PC-9 (cell line): Measurements from ENCODE around the gene MOV10.

Experiments
- EZH2 ChIP-seq: fragments of 200-600 bp; sonication (generic); IDR thresholded peaks from 2 replicates; pipeline ENCODE4 v1.8.0; 2017; ENCODE audit warnings: antibody characterized with exemption, low read depth
- TF ChIP-seq, protein P1 (sequence below): fragments of 200-600 bp; sonication (generic); conservative IDR thresholded peaks from 2 replicates; pipeline ENCODE4 v1.6.1; 2017; ENCODE audit warnings: mixed run types, antibody characterized with exemption, mild to moderate bottlenecking, moderate library complexity

DNA sequence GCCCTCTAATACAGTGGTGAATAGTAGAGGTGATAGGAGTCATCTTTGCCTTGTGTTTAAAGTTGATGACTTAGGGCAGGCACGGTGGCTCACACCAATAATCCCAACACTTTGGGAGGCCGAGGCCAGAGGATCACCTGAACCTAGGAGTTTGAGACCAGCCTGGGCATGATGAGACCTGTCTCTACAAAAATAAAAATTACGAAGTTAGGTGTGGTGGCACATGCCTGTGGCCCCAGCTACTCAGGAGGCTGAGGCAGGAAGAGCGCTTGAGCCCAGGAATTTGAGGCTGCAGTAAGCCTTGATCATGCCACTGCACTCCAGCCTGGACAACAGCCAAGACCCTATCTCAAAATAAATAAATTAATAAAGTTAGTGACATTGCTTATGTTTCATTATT, 28.2 kb upstream of the MOV10 start:
- TF ChIP-seq, protein P1, sequence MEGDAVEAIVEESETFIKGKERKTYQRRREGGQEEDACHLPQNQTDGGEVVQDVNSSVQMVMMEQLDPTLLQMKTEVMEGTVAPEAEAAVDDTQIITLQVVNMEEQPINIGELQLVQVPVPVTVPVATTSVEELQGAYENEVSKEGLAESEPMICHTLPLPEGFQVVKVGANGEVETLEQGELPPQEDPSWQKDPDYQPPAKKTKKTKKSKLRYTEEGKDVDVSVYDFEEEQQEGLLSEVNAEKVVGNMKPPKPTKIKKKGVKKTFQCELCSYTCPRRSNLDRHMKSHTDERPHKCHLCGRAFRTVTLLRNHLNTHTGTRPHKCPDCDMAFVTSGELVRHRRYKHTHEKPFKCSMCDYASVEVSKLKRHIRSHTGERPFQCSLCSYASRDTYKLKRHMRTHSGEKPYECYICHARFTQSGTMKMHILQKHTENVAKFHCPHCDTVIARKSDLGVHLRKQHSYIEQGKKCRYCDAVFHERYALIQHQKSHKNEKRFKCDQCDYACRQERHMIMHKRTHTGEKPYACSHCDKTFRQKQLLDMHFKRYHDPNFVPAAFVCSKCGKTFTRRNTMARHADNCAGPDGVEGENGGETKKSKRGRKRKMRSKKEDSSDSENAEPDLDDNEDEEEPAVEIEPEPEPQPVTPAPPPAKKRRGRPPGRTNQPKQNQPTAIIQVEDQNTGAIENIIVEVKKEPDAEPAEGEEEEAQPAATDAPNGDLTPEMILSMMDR: no peak
- no peak for TF ChIP-seq EZH2
